K562 (cell line): ENCODE data around the gene FCHO2. TPM values are rescaled to one million over a fixed set of nuclear protein-coding genes. Genes with fewer than 3 reads are reported as not detected.

ENCODE experiments used
- ATAC-seq: fragments of 200-7000 bp; cut with Tn5 transposase; 3 replicates; pipeline ENCODE4 v1.9.1; 2020; ENCODE audit warnings: moderate library complexity
- BruUV-seq: library from RNA; stranded (reverse); fragments of 400-500 nt; replicated peaks from 2 replicates; lab custom pipeline; 2021; lab: Mats Ljungman, UMichigan
- CTCF ChIA-PET: fragments of 300-600 bp; formaldehyde crosslinking; extraction: SDS; loops from one replicate; lab custom pipeline; 2021; ENCODE audit warnings: low intra/inter-chr PET ratio; lab: Yijun Ruan, JAX
- POLR2A ChIA-PET: fragments of 300-600, 350-650 bp; sonication (Branson Sonifier 250); formaldehyde crosslinking; extraction: SDS; loops from one replicate; lab custom pipeline; 2021; ENCODE audit warnings: antibody characterized with exemption, inconsistent platforms; lab: Yijun Ruan, JAX
- DNase-seq, 4 experiments: peaks; one replicate each; pipeline versions ENCODE4 v3.0.0 to v3.0.0-alpha.2; 2011 to 2018; ENCODE audit warnings: low spot score in 3 of 4, mixed read lengths in 3 of 4; ENCODE audit errors: extremely low read depth in 1 of 4
- FAIRE-seq: peaks from 2 replicates; lab custom pipeline; 2011; peaks lifted over from hg19 to GRCh38; lab: Jason Lieb, UNC
- H2AFZ ChIP-seq: 2 replicates; pipeline ENCODE4 v1.6.0; 2011; ENCODE audit warnings: low read depth, low read length, control low read depth, inconsistent platforms
- H3K27ac ChIP-seq: fragments of 200-600 bp; 3 replicates; pipeline ENCODE4 v1.8.0; 2011; ENCODE audit warnings: low read depth, mild to moderate bottlenecking, control low read depth, inconsistent platforms, low read length, moderate library complexity, mixed read lengths; ENCODE audit errors: extremely low read depth
- H3K27me3 ChIP-seq, 2 experiments: fragments of 300-600 bp in 1 of 2; 2 replicates in 1 of 2; 3 replicates in 1 of 2; pipeline versions ENCODE4 v1.6.0 to v1.8.0; 2011; ENCODE audit warnings: inconsistent platforms in 2 of 2, low read length in 2 of 2, mild to moderate bottlenecking in 1 of 2, mixed read lengths in 1 of 2, moderate library complexity in 1 of 2; ENCODE audit not compliant: control insufficient read depth in 2 of 2, insufficient read depth in 2 of 2
- H3K36me3 ChIP-seq: fragments of 300-600 bp; 3 replicates; pipeline ENCODE4 v1.8.0; 2011; ENCODE audit warnings: mild to moderate bottlenecking, low read length, inconsistent platforms; ENCODE audit not compliant: control insufficient read depth, insufficient read depth
- H3K4me1 ChIP-seq, 2 experiments: fragments of 200-600 bp in 1 of 2; replicated peaks in 1 of 2; 2 replicates in 1 of 2; 3 replicates in 1 of 2; pipeline versions ENCODE4 v1.5.1 to v1.8.0; 2011; ENCODE audit warnings: inconsistent platforms in 2 of 2, low read length in 2 of 2, mild to moderate bottlenecking in 1 of 2, mixed read lengths in 1 of 2, moderate library complexity in 1 of 2; ENCODE audit not compliant: control insufficient read depth in 2 of 2, insufficient read depth in 2 of 2
- H3K4me2 ChIP-seq: 2 replicates; pipeline ENCODE4 v1.6.1; 2011; ENCODE audit warnings: low read length, control low read depth, inconsistent platforms, mixed read lengths; ENCODE audit not compliant: insufficient read depth
- H3K4me3 ChIP-seq: fragments of 200-600 bp; sonication (generic), shearing (Covaris generic); 2 replicates; pipeline ENCODE4 v1.5.1; 2016; ENCODE audit warnings: control low read depth, inconsistent platforms
- H3K79me2 ChIP-seq: fragments of 200-600 bp; 3 replicates; pipeline ENCODE4 v1.8.0; 2011; ENCODE audit warnings: low read length, inconsistent platforms; ENCODE audit not compliant: control insufficient read depth, insufficient read depth
- H3K9ac ChIP-seq, 2 experiments: 2 replicates each; pipeline versions ENCODE4 v1.6.0 to v1.6.1; 2011; ENCODE audit warnings: low read depth in 2 of 2, low read length in 2 of 2, control low read depth in 1 of 2, inconsistent platforms in 1 of 2, mild to moderate bottlenecking in 1 of 2, mixed read lengths in 1 of 2; ENCODE audit not compliant: insufficient read depth in 1 of 2
- H3K9me1 ChIP-seq: one replicate; pipeline ENCODE4 v1.6.0; 2011; ENCODE audit warnings: inconsistent platforms, mild to moderate bottlenecking, low read length, moderate library complexity; ENCODE audit not compliant: control insufficient read depth, insufficient read depth
- H3K9me3 ChIP-seq: replicated peaks from 2 replicates; pipeline ENCODE4 v1.5.1; 2011; ENCODE audit warnings: low read depth, low read length, inconsistent platforms; ENCODE audit not compliant: control insufficient read depth, insufficient read depth
- H4K20me1 ChIP-seq: replicated peaks from 2 replicates; pipeline ENCODE4 v1.6.1; 2011; ENCODE audit warnings: low read length, inconsistent platforms, mixed read lengths; ENCODE audit not compliant: control insufficient read depth, insufficient read depth
- HEY1 ChIP-seq: fragments of 250-450 bp; sonication (Bioruptor Pico); IDR thresholded peaks from 2 replicates; pipeline ENCODE4 v1.5.0; 2020; ENCODE audit warnings: mild to moderate bottlenecking, moderate library complexity, borderline replicate concordance
- KAT2B ChIP-seq: IDR thresholded peaks from one replicate; pipeline ENCODE4 v1.6.1; 2012; ENCODE audit warnings: low read depth, mild to moderate bottlenecking, control low read depth, inconsistent platforms, low read length, moderate library complexity
- MECOM ChIP-seq: fragments of 250-450 bp; sonication (Bioruptor Pico); IDR thresholded peaks from 2 replicates; pipeline ENCODE4 v1.8.0; 2022; ENCODE audit warnings: inconsistent platforms
- NFYB ChIP-seq: IDR thresholded peaks from 2 replicates; pipeline ENCODE4 v1.6.1; 2011; ENCODE audit warnings: mild to moderate bottlenecking, moderate library complexity; ENCODE audit not compliant: insufficient read length; ENCODE audit errors: extremely low read depth
- PCBP1 ChIP-seq: fragments of 200-400 bp; formaldehyde crosslinking; IDR thresholded peaks from 2 replicates; pipeline ENCODE4 v1.6.1; 2018; ENCODE audit warnings: mild to moderate bottlenecking, low read depth, low read length; ENCODE audit not compliant: poor library complexity, severe bottlenecking
- PHB ChIP-seq: fragments of 250-450 bp; sonication (Bioruptor Pico); IDR thresholded peaks from 2 replicates; pipeline ENCODE4 v1.5.0; 2021
- RAD21 ChIP-seq, 2 experiments: fragments of 250-450 bp in 1 of 2; fragments of 450-650 bp in 1 of 2; sonication (Bioruptor Pico) in 1 of 2; formaldehyde crosslinking in 1 of 2; IDR thresholded peaks in 1 of 2; conservative IDR thresholded peaks in 1 of 2; 2 replicates each; pipeline versions ENCODE4 v1.4.0 to v1.8.0; 2020 to 2022; ENCODE audit warnings: mild to moderate bottlenecking in 2 of 2, moderate library complexity in 1 of 2
- WGBS: fragments of 100-300 bp; shearing (Covaris generic); methylation state at CpG from one replicate; pipeline ENCODE4 v1.1.6; 2016; ENCODE audit warnings: low coverage, mixed read lengths; ENCODE audit not compliant: insufficient coverage; ENCODE audit errors: missing lambda C conversion rate; 5-methylcytosine and 5-hydroxymethylcytosine counted together
- in situ Hi-C: fragments of 300-500 bp; cut with MboI; formaldehyde crosslinking; loops from 4 replicates; pipeline ENCODE4 v1.15.0; 2018; ENCODE audit warnings: inconsistent platforms, mixed read lengths
- intact Hi-C: fragments of 100-400 bp; cut with micrococcal nuclease; formaldehyde crosslinking; loops from 2 replicates; pipeline ENCODE4 v1.14.2; 2022
- polyA plus RNA-seq, 8 experiments: library from polyadenylated mRNA; depleted of rRNA in 4 of 8; stranded (reverse) in 5 of 8; unstranded in 3 of 8; fragments of >200 nt; fragmentation: Nextera tagmentation in 2 of 8; fragmentation: Illumina TruSeq in 1 of 8; extraction: Ambion mirVana in 2 of 8; extraction: Trizol in 1 of 8; gene quantifications; 2 replicates each; pipeline versions ENCODE4 v1.2.1 to v1.2.3, GENCODE V29; 2011 to 2014; ENCODE audit warnings: inconsistent platforms in 1 of 8, missing spikeins in 1 of 8
- total RNA-seq, 7 experiments: library from RNA; depleted of rRNA in 6 of 7; stranded (reverse); fragments of >200 nt in 6 of 7; fragmentation: Illumina TruSeq in 2 of 7; extraction: Trizol in 2 of 7; gene quantifications; 2 replicates each; pipeline versions ENCODE4 v1.2.1 to v1.2.3, GENCODE V29; 2011 to 2021; ENCODE audit warnings: low replicate concordance in 1 of 7
- TF ChIP-seq, protein P1 (sequence below): sonication (generic); formaldehyde crosslinking; IDR thresholded peaks from 2 replicates; pipeline ENCODE4 v1.8.1; 2023; ENCODE audit warnings: mild to moderate bottlenecking, missing genetic modification reagents

The FCHO2 gene
- total and polyA plus RNA-seq, 9 of the 15 experiments (the other 6 are each of a cell fraction or from before 2014, with no cell fraction given), result 4.4 to 13.4 (median 8.3) TPM

DNA sequence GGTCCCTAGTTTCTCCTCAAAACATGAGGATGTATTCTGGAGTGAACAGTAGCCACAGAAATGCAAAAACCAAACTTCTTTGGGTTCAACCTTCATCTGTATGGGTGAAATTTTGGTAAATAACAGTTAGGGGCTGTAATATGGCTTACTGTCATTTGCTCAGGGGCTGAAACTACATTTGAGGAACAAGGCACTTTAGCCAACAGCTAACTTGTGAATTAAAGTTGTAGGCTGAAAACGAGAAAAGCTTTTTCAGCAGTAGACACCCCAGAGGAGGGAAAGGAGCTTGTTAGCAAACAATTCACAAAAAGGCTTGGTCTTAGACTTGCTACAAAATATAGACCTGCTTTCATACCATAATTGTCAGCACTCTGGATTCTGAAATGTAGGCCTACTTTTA, 171.1 kb downstream of the FCHO2 start (continued):
- TF ChIP-seq PHB, result no peak
- no peak for TF ChIP-seq MECOM (CRISPR knock-in tag)
- TF ChIP-seq HEY1 (CRISPR knock-in tag), result no peak
- no peak for TF ChIP-seq KAT2B
- no peak for TF ChIP-seq RAD21 (CRISPR knock-in tag; conservative IDR thresholded peaks at IDR 0.05 in 1 of 2, IDR thresholded peaks at IDR 0.05 in 1 of 2)
- TF ChIP-seq, protein P1, sequence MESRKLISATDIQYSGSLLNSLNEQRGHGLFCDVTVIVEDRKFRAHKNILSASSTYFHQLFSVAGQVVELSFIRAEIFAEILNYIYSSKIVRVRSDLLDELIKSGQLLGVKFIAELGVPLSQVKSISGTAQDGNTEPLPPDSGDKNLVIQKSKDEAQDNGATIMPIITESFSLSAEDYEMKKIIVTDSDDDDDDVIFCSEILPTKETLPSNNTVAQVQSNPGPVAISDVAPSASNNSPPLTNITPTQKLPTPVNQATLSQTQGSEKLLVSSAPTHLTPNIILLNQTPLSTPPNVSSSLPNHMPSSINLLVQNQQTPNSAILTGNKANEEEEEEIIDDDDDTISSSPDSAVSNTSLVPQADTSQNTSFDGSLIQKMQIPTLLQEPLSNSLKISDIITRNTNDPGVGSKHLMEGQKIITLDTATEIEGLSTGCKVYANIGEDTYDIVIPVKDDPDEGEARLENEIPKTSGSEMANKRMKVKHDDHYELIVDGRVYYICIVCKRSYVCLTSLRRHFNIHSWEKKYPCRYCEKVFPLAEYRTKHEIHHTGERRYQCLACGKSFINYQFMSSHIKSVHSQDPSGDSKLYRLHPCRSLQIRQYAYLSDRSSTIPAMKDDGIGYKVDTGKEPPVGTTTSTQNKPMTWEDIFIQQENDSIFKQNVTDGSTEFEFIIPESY (CRISPR knock-in tag), result no peak

DNA sequence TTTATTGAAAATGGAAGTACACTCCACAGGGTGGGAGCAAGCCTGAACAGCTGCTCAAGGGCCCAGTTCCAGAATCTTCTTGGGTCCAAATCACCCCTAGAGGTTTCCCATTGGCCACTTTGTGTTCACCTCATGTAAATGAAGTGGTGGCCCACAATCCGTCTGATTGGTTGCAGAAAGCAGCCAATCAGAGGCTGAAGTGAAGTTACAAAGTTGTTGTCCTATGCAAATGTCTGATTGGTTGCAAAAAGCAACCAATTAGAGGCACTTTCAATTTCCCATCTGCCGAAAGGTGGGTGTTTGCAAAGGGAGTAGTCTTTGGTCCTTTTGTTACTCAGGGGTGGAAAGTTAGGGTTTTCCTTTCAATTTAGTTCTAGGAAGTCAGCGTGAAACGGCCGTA, 173.3 kb downstream of the FCHO2 start:
- no peaks in the 10 kb centered on the region for H4K20me1 ChIP-seq
- H3K27ac ChIP-seq, result no peak overlapping the region
- WGBS, result 9% methylated on average over 5 of the region's 5 CpGs
- intact Hi-C loops (no loop called here), in situ Hi-C loops (no loop called here)
- no peaks in the 10 kb centered on the region for H3K9me3 ChIP-seq
- TF ChIP-seq PCBP1, result no peak
- TF ChIP-seq NFYB, result peak; percentile 52
- ChIA-PET POLR2A (interaction anchor here (0.6 kb wide), 1 partner anchor 66 kb away, joined by 3 read pairs; no protein-coding TSS in a partner anchor), CTCF (no interaction called here)
- peak in 2 of 4 experiments; percentile 26 to 32 for DNase-seq
- H3K9me1 ChIP-seq, result no peaks in the 10 kb centered on the region
- peak overlapping the region; percentile 76 for H2AFZ ChIP-seq
- H3K9ac ChIP-seq, result no peak overlapping the region
- no peaks in the 10 kb centered on the region for H3K4me1 ChIP-seq
- FAIRE-seq, result peak; percentile 83
- no peaks in the 10 kb centered on the region for H3K79me2 ChIP-seq
- BruUV-seq, result no TSS peak
- peak; percentile 82 for ATAC-seq
- no peaks in the 10 kb centered on the region for H3K36me3 ChIP-seq
- H3K27me3 ChIP-seq, result peaks cover 11 to 25% of the 10 kb centered on the region in 2 experiments
- H3K4me3 ChIP-seq, result 0 out of 2 replicates have a peak overlapping the region, but pooled peaks have one; percentile 4
- H3K4me2 ChIP-seq, result peak overlapping the region; percentile 57
